ENCODE results near the gene ADAMTS17.

GRCh38 chr15:100220058-100220768 lies 121.6 kb downstream of the ADAMTS17 start:
- TF ChIP-seq CTCF (IDR thresholded peaks at IDR 0.05 in 4 of 5, conservative IDR thresholded peaks at IDR 0.05 in 1 of 5) (no peak), POLR2A (IDR thresholded peaks at IDR 0.05) (no peak)
